ENCODE measurements around the gene SLF2.

- TF ChIP-seq EP300 (IDR thresholded peaks at IDR 0.05; ENCODE audit: borderline replicate concordance) (no peak), RAD21 (IDR thresholded peaks at IDR 0.05; ENCODE audit: low read depth) (no peak), ZBTB7A (IDR thresholded peaks at IDR 0.05; ENCODE audit: low read depth) (no peak), CEBPB (IDR thresholded peaks at IDR 0.05) (no peak), MAX (IDR thresholded peaks at IDR 0.05) (no peak)
Measured at GRCh38 chr10:100911472-100911871, 1.3 kb upstream of the SLF2 start.
